ENCODE measurements around the gene RRAS2. TPM values are rescaled to one million over a fixed set of nuclear protein-coding genes. Genes with fewer than 3 reads are reported as not detected.

Gene RRAS2
- total RNA-seq, 4 donors from 2014 or later: 12.3 to 86.0 (median 41.7) TPM

- Histone ChIP-seq H3K36me3 (no peaks in the 10 kb centered on the region), H3K4me1 (peaks cover 0 to 14% (median 0%) of the 10 kb centered on the region in 4 donors), H3K27ac (no peak overlapping the region), H3K27me3 (no peaks in the 10 kb centered on the region), H3K4me3 (no peak overlapping the region), H3K9me3 (no peaks in the 10 kb centered on the region)
- TF ChIP-seq POLR2A (IDR thresholded peaks at IDR 0.05): no peak
- TF ChIP-seq POLR2AphosphoS5 (IDR thresholded peaks at IDR 0.05): no peak
- TF ChIP-seq, protein P1, sequence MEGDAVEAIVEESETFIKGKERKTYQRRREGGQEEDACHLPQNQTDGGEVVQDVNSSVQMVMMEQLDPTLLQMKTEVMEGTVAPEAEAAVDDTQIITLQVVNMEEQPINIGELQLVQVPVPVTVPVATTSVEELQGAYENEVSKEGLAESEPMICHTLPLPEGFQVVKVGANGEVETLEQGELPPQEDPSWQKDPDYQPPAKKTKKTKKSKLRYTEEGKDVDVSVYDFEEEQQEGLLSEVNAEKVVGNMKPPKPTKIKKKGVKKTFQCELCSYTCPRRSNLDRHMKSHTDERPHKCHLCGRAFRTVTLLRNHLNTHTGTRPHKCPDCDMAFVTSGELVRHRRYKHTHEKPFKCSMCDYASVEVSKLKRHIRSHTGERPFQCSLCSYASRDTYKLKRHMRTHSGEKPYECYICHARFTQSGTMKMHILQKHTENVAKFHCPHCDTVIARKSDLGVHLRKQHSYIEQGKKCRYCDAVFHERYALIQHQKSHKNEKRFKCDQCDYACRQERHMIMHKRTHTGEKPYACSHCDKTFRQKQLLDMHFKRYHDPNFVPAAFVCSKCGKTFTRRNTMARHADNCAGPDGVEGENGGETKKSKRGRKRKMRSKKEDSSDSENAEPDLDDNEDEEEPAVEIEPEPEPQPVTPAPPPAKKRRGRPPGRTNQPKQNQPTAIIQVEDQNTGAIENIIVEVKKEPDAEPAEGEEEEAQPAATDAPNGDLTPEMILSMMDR (IDR thresholded peaks at IDR 0.05): no peak
- TF ChIP-seq EP300 (IDR thresholded peaks at IDR 0.05; ENCODE audit: low read depth): no peak
- in situ Hi-C loops (cut with MboI; ENCODE audit: low pct_ligation_motif_present in 1 of 4, low pct_unique_long_range_greater_than_20kb in 1 of 4, low sequenced_read_pairs in 3 of 4) (no loop called here), intact Hi-C loops (cut with DNase I; ENCODE audit: low total_unique reads) (no loop called here)
- DNase-seq: no peak
- WGBS, 2 donors (ENCODE audit: low coverage in 1 of 2): 81 to 91% methylated on average over 6 of the region's 6 CpGs
Measured at GRCh38 chr11:14323118-14323676, 35.8 kb downstream of the RRAS2 start.

GRCh38 chr11:14322510-14322909, 36.5 kb downstream of the RRAS2 start:
- peaks cover 0 to 14% (median 0%) of the 10 kb centered on the region in 4 donors for H3K4me1 ChIP-seq
- in situ Hi-C loops (cut with MboI; ENCODE audit: low pct_ligation_motif_present in 1 of 4, low pct_unique_long_range_greater_than_20kb in 1 of 4, low sequenced_read_pairs in 3 of 4) (no loop called here), intact Hi-C loops (cut with DNase I; ENCODE audit: low total_unique reads) (no loop called here)
- H3K9me3 ChIP-seq: no peaks in the 10 kb centered on the region
- H3K27ac ChIP-seq: no peak overlapping the region
- H3K36me3 ChIP-seq: no peaks in the 10 kb centered on the region
- no peak overlapping the region for H3K4me3 ChIP-seq
- WGBS, 2 donors (ENCODE audit: low coverage in 1 of 2): 88 to 95% methylated on average over 2 of the region's 2 CpGs
- no peak for TF ChIP-seq POLR2AphosphoS5 (IDR thresholded peaks at IDR 0.05)
- no peak for TF ChIP-seq POLR2A (IDR thresholded peaks at IDR 0.05)
- no peaks in the 10 kb centered on the region for H3K27me3 ChIP-seq
- DNase-seq: no peak

DNA sequence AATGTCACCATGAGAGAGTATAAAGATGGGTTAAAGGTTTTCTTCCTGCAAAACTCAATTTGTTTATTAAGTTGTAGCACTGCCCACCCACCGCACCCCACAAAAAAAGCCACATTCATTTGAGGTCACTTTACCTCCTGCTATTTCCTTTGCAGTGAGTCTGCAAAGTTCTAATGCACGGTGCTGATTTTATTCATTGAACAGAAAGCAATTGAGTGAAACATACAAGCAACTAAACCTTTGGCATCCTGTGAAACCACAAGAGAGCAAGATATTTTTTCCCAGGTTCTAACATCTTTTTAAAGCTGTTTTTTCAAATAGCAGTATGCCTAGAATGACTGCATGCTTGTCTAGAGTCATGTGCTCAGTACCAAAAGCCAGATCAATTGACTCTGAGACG, 39.0 kb downstream of the RRAS2 start:
- intact Hi-C loops (cut with DNase I; ENCODE audit: low total_unique reads): no loop called here
- 54 to 55% methylated on average over 3 of the region's 3 CpGs for WGBS, 2 donors (ENCODE audit: low coverage in 1 of 2)
- peak; percentile 37 for DNase-seq
- no peaks in the 10 kb centered on the region for H3K27me3 ChIP-seq
- TF ChIP-seq EP300 (IDR thresholded peaks at IDR 0.05; ENCODE audit: low read depth): no peak
- TF ChIP-seq POLR2AphosphoS5 (IDR thresholded peaks at IDR 0.05): no peak
- TF ChIP-seq, protein P1 (IDR thresholded peaks at IDR 0.05): no peak
- TF ChIP-seq POLR2A (IDR thresholded peaks at IDR 0.05): no peak
- H3K36me3 ChIP-seq: no peaks in the 10 kb centered on the region
- H3K27ac ChIP-seq: no peak overlapping the region
- no peak overlapping the region for H3K4me3 ChIP-seq
- no peaks in the 10 kb centered on the region for H3K9me3 ChIP-seq
- in situ Hi-C loops (cut with MboI; ENCODE audit: low pct_ligation_motif_present in 1 of 4, low pct_unique_long_range_greater_than_20kb in 1 of 4, low sequenced_read_pairs in 3 of 4): no loop called here
- H3K4me1 ChIP-seq: peaks cover 0 to 9% (median 0%) of the 10 kb centered on the region in 4 donors

DNA sequence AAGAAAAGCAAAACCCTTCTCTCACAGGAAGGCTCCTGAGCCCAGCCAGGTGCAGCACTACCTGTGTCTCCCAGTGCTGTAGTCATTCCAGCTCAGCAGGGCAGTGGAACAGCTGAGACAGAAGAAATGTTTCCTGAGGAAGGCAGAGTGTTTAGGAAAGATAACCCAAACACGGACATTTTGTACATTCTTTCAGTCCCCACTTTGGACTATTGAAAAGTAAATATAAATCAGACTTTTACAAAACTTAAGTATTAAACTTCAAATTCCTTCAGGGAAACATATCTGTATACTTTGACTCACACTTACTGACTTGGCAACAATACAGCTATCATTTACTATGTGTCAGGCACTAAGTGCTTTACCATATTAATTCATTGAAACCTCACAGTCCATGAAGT, 40.4 kb downstream of the RRAS2 start:
- WGBS, 2 donors (ENCODE audit: low coverage in 1 of 2): 50 to 73% methylated on average over 1 of the region's 1 CpG
- Histone ChIP-seq H3K9me3 (no peaks in the 10 kb centered on the region), H3K27me3 (no peaks in the 10 kb centered on the region), H3K4me1 (peaks cover 0 to 16% (median under 1%) of the 10 kb centered on the region in 4 donors), H3K4me3 (no peak overlapping the region), H3K36me3 (no peaks in the 10 kb centered on the region), H3K27ac (no peak overlapping the region)
- no peak for DNase-seq
- intact Hi-C loops (cut with DNase I; ENCODE audit: low total_unique reads) (no loop called here), in situ Hi-C loops (cut with MboI; ENCODE audit: low pct_ligation_motif_present in 1 of 4, low pct_unique_long_range_greater_than_20kb in 1 of 4, low sequenced_read_pairs in 3 of 4) (no loop called here)
- TF ChIP-seq EP300 (IDR thresholded peaks at IDR 0.05; ENCODE audit: low read depth) (no peak), POLR2AphosphoS5 (IDR thresholded peaks at IDR 0.05) (no peak), POLR2A (IDR thresholded peaks at IDR 0.05) (no peak)
- TF ChIP-seq, protein P1 (IDR thresholded peaks at IDR 0.05): no peak

All from transverse colon (tissue), 4 donors.